Stromal cell of bone marrow (primary cell): ENCODE results near the gene SPTBN1.

Experiments
- DNase-seq: peaks from one replicate; pipeline ENCODE4 v3.0.0-alpha.2; 2012; ENCODE audit warnings: low read depth

Gene SPTBN1

DNA sequence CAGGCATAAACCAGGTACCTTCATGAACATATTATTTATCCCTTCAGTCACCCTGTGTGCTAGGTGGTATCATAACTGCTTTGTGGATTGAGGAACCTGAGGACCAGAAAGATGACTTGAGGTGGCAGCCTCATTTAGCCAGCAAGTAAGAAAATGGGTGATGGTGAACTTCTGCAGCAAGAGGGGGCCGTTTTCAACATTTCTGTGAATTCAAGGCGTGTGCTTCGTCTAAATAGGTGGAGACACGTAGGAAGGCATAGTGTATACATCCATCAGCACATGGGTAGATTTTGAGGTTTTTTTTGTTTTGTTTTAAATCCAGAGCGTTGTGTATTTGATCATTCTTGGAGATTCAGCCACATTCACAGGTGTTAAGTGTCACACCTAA, 118.7 kb downstream of the SPTBN1 start:
- DNase-seq, result no peak

DNA sequence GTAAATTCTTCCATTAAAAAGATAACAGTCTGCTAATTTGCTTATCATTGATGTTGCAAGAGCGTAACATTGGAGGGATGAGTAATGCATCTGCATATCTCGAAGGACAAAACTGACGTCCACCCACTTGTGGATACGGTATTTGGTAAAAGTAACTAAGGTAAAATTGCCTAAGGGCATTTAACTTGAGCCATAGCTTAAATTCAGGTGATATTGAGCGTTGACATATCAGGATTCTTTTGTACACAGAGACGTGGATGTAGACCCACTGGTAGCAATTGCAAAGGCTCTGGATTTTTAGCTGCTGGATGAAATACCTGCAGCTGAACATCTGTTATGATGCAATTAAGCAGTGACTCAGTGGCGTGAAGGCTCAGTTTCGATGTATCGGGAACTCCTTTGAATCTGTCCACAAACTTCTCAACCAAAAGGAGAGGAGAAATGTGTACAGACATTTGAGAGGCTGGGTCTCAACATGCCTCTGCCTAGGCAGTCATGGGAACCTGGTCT, 119.3 kb downstream of the SPTBN1 start:
- no peak for DNase-seq

DNA sequence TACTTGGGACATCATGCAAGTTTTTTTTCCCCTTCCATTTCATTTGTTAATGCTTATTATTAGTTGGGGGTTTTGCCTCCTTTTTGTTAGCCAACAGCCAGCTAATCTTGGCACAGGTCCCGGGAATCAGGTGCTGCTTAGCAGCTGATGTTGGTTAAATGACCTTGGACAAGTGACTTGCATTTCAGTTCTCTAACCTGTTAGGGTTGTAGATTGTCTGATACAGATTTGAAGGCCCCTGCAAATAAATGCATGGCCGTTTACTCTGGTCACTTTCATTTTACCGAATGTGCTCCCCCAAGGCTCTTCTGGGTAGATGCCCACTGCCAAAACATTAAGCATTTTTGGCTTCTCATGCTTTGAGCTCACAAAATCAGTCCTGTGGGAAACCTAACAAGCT, 120.9 kb downstream of the SPTBN1 start:
- no peak for DNase-seq

DNA sequence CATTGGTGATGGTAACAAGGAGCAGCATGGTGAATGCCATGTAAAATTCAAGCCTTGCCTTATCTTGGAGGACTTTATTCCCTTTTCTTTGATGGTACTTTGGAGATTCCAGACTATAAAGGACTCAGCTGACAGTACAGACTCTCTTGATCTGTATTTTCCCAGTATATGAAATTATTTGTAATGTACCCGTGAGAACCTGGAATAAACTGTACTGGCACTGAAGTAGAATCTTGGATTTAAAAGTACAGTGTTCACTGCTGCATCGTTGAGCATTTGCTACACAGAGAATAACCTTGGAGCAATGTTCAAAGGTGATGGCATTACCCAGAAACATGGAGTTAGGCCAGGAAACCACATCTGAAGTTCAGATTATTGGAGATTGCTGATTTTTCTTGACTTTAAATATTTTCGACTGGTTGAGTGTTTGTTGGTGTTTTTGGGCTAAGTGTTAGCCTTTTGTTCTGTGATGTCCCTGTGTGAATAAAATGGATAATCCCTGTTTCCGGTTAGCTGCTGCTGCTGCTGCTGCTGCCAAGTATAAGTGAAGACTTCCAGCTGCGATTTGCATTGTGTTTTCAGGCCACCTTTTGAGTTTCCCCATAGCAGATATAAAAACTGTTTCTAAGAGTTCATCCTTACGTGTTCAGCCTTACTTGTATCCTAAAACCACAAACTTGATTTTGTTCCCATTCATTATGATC, 122.0 kb downstream of the SPTBN1 start:
- DNase-seq, result no peak

DNA sequence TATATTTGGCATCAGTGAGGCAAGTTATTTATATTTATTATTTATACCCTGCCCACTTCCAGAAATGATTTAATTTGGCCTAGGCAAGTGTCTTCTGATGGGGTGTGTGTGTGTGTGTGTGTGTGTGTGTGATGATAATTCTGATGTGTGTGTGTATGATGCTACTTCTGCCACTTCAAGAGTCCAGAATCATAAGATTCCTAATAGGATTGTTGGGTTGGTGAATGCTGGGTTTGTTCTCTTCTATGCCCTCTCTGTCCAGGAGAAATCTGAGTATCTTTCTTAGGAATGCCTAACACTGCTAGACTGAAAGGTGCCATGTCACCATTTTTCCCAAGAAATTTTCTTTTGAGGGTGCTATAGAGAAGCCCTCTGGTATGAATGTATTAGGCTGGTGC, 122.5 kb downstream of the SPTBN1 start:
- no peak for DNase-seq

DNA sequence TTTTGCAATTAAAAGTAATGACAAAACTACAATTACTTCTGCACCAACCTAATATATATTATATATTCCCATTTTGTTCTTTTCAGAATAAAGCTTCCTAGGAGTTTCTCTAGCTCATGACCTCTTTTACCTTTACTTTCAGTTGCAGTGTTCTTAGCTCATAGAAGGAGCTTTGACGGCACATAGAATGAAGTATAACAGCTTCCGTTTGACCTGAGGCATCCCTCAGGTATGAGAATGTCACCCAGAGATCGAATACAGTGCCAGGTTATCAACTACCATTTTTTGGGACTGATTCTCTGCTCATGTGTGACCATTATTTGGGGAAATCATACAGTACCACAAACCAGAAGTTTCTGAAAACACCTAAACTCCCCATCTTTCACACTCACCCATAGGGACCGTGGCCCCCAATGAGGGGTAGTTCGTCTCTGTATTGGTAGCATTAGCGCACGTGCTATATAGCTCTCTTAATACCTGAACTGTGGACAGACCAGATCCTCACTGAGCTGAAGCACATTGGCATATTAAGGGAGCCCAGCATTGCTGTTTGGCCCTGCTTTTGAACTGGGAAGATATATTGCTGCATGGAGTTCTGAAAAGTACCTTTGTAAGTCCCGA, 123.0 kb downstream of the SPTBN1 start:
- no peak for DNase-seq

DNA sequence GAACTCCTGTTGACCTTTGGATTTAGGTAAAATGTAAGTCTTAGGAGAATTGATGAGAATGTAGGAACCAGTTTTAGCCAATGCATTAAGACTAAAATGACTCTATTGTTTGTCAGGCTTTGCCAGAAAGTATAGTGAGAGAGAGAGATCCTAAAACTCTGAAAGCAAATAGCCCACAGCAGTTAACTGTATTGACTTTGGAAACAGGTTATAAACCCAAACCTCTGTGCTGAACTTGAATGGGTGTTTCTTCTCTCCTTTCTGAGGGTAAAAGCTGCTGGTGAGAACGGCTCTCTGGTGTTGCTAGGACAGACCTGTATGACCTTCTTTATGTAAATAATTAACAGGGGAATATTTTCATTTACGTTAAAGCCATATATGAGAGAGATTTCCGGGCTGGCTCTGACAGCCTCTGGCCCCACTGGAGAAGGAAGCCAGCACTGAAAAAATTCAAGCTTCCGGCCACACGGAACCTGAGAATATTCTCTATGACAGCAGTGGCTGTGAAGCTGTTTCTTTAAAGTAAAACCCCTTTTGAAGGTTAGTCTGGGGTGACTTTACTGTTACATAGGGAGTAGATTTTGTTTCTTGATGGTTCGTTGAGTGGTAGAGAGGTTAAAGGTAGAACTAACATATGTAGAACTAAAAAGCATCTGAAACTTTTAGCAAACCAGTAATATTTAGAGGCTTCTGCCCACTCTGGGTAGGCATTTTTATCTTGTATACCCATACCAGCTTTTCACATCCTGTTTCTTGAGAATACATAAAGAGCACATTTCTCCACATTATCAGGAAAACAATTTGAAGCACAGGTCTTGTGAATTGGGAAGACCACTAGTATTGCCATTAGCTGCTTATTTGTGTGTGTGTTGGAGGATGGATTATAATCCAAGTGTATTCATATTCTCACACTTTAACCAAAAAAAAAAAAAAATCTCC, 123.8 kb downstream of the SPTBN1 start:
- no peak for DNase-seq

DNA sequence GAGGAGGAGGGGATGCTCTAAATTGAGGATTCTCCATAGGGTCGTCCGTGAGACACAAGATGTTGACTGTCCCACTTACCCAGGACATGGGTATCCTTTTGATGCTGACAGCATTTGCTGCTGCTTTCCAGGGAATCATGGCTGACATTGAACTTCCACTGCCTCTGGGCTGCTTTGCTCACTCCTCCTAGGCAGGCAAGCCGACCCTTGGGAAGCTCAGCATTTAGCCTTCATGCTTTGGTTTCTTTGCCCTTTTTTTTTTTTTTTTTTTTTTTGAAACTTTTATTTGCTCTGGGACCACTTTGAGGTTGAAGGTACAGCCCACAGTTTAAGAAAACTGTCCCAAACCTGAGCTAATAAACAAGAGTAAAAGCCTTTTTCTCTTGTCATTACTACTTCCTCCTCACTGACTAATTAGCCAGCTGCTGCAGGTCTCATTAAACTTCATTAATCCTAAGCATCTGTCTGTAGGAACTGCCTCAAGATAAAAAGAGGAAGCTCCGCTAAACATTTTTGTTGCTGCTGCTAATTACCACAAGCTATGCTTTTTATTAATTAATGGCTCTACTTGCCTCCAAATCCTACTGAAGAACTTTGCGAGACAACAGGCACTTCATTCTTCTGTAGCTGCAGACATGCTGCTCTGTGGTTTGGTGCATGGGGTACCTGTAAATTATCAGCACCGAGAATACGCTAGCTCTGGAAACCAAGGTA, 125.4 kb downstream of the SPTBN1 start:
- DNase-seq, result no peak

DNA sequence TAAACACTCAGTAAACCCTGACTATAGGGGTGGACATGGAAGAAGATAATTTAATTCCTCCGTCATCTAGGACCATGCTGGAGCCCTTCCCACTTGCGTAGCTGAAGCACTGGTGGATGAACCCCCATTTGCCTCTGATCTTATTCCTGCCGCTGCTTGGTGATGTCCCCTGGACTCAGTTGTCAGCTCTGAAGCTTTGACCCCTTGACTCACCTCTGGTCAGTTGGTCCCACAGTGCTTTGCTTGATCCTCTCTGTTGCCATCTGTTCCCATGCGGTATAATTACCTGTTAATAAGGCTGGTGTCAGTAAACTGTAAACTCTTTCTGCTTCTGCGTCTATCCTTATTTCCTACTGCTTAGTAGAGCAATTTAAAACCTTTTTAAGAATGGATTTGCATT, 126.9 kb downstream of the SPTBN1 start:
- DNase-seq, result no peak

DNA sequence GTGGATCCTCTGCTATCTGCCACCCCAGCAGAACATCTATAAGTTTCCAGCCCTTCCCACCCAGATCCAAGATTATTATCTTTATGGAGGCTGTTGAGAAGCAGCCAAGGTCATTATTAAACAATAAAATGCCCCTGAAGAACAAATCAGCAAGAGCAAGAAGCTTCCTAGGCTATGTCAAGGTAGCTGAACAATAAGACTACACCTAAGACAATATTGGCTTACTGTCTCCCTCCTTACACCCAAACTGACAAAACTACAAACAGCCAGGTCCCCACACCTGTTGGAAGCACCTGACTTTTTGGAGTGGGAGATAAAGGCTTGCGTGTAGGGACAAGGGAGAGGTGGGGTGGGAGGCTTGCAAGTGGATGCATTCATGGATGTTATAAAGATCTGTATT, 128.5 kb downstream of the SPTBN1 start:
- DNase-seq, result no peak

DNA sequence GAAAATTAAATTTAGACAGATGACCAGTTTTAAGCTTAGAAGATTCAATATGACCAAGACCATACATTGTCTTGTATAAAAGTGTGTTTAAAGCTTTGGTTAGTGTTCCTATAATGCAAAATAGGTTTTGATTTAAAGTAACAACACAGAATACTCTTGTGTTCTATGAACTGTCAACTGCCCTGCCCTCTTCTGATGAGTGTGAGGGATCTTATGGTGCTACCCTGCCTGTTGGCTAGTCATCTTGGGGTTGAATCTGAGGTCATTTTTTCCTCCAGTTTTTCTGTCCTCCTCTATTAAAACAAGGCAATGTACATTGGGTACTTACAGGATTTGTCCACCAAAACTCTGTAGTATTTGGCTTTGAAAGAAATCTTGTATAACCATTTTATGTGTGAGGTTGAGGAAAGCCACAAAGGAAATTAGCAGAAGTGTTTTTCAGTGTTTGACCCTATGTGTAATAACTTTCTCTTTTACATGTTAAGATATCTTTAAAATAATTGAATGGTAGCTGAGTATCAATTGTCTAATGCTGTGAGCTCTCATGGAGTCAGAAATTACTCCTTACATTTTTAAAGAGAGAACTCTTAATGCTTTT, 129.1 kb downstream of the SPTBN1 start:
- no peak for DNase-seq

DNA sequence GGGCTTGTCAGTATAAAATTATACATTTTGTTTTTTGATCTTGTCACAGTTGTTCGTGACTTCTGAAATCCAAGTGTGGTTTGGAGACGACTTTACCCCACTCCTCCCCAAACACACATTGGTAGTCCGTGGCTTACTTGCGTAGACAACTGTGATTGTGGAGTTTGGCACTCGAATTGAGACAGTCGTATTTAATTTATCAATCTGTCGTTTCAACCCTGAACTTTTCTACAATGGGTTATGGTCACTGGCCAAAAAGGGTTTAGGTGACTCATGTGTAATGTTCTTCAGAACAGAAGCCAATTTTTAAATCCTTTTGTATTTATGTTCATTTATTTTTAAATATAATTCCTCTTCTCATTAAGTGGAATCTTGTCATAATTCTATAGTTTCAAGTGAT, 129.9 kb downstream of the SPTBN1 start:
- no peak for DNase-seq

DNA sequence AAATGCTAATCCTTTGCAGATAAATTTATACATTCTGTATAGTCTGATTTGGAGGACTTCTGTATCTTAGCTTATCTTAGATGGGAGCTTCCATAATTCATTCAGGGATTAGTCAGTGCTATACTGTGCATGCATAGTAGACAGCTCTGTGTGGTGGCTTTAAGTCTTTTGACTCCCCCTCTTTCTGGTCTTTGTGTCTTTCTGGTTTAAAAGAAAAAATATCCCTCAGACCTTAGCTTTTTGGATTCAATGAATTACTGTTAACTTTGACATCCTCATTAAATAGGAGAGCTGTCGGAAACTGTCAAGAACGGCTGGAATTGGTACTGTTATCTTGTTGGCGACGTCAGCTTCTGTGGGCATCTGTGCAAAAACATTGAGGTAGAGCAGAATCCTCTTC, 130.4 kb downstream of the SPTBN1 start:
- DNase-seq, result no peak

DNA sequence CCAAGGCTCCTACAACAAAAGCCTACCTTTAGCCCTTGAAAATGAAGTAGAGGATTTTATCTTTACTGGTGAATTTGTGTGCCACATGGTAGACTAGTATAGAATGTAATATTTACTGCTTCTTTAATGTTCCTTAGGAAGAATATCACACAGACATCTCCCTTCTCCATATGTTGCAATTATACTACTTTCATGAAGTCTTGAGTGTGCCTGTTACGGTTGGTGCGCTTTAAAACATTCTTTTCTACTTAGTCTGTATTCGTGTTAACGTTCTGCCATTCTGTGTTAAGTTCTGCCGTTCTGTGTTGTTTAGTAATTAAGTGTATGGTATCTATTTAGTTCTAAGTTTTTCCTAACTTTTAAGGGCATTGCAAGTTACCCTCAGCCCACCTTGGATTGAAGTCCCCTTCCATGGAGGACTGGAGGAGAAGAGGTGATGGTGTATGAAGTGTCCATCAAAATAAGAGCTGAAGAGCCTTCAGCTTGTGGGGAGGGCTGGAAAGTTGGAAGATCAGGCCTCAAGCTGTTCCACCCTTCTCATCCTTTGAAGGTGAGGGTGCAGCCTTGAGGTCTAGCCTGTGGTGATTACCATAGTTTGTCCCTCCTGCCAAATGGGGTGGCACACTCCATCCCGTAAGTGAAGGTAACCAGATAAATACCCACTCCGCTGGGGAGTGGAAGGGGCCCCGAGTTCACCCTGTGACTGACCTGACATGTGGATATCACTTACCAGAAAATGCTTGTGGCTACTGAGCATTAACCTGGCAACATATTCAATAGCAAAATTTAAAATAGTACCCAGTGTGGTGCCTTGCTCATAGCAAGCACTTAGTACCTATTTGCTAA, 131.3 kb downstream of the SPTBN1 start:
- no peak for DNase-seq

DNA sequence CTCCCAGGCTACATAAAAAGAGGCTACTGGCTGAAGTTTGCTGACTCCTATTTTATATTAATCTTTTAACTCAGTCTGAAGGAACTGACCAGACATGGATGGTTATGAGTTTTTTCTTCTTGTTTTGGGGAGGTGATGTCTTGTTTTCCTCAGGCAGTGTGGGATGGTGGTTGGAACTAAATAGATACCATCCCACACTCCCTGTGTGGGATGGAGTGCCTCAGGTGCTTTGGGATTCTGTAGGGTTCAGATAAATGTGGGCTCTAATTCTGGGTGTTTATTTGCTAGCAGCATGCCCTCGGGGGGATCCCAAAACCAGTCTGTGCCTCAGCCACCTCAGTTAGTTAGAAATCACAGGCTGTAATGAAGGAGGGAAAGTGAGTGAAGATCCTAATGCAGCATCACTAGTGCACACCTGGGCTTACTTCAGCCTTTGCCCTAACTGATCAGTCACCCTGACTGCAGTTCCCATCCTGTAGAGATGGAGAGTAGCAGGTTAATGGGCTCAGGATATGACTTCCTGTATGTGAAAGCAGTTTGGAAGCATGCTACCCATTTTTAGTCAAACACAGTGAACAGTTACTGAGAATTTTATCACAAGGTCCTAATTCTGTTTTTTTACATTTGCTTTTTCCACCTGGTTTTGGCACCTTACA, 132.2 kb downstream of the SPTBN1 start:
- DNase-seq, result no peak

DNA sequence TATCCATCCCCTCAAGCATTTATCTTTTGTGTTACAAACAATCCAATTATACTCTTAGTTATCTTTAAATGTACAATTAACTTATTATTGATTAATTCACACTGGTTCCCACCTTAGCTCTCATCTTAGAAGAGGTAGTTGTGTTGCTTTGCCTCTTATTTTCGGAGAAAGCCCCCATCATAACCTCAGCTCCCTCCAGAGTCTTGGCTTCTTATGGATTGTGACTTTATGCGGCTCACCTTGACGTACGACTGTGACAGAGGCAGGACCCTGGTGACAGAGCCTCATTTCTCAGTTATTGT, 132.9 kb downstream of the SPTBN1 start:
- no peak for DNase-seq

DNA sequence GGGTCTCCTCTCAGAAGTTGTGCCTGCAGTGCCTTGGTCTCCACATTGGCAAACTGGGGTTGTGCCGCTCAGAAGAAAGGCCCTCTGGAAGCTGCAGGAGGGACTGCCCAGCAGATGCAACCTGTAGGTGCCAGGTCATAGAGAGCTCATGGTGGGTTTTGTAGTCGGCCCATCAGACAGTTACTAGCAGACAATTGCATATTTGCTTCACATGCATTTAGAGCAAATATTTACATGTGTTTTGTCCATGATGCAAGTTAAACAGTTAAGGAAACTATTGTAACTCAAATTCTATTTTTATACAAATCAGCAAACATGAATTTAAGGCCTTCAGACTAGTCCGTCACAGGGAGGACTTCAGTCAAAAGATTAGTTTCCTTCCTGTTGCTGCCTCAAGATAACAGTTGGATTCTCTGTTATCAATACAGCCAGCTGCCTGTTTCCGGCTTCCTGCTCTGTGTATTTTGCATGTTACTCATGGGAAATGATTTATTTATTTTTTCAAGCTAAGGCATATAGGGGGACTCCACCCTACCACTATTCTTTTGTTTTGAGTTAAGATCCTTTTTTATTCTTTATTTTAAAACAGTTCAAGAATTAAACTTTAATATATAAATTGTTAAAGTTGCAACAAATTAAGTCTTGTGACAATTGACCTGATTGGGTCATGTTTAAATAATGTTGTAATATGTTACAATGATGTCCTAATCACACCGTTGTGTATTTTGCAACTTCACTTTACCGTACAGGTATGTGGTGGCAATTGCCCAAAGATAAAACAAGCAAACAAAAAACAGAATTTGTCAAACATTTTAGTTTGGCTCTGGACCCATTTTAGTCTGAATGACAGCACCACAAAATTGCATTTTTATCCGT, 133.5 kb downstream of the SPTBN1 start:
- no peak for DNase-seq

DNA sequence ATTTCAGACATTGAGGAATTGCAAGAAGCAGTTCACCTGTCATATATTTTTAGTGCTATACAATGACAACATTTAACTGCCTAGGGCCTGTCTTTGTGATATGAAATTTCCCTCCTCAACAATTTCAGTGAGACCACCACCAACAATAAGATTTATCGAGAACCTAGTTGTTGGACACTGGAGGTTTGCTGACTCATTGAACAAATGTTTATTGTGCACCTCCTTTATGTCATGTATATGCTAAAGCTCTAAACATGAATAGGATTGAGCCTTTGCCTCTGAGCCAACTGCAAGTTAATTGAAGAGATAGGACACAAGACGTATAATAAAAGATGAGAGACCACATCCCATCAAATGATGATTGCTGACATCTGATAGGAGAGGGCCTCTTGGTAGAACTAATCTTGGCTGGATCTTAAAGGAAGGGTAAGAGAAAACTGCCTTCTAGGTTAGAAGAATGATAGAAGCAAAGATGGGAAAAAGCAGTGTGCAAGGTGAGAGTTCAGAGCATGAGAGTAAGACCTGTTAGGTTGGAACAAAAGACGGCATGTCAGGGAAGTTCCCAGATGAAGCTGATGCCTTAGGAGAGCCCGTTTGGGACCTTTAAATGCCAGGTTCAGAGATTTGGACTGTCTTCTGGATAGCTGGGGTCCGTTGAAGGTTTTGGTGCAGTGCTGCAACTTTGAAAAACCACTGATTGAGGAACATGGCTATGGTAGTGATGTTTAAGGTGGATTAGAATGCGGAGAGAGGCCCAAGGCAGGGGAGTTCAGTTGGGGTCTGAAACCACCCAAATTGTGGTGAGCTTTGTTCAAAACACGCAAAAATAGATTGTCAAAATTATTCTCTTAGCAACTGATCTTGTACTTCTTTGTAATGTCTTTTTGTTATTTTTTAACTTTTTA, 134.3 kb downstream of the SPTBN1 start:
- DNase-seq, result no peak
